Astrocyte (in vitro differentiated cells and primary cell): ENCODE data around the gene CRYAA. TPM values are rescaled to one million over a fixed set of nuclear protein-coding genes. Genes with fewer than 3 reads are reported as not detected.
"Not testable (repeated sequence)": the region's sequence is repeated elsewhere in the genome, so short reads cannot be mapped to it uniquely, and the experiment has no call there.

ENCODE experiments used
- DNase-seq: peaks from one replicate; pipeline ENCODE4 v3.0.0-alpha.2; 2010; ENCODE audit warnings: low read depth
- FAIRE-seq: peaks from 2 replicates; lab custom pipeline; 2011; peaks lifted over from hg19 to GRCh38; lab: Jason Lieb, UNC
- H2AFZ ChIP-seq: 2 replicates; pipeline ENCODE4 v1.6.0; 2012; ENCODE audit warnings: low read depth, low read length, inconsistent platforms
- H3K27ac ChIP-seq: 2 replicates; pipeline ENCODE4 v1.5.1; 2011; ENCODE audit warnings: low read depth, low read length, inconsistent platforms
- H3K27me3 ChIP-seq: 2 replicates; pipeline ENCODE4 v1.6.0; 2011; ENCODE audit warnings: low read length, inconsistent platforms; ENCODE audit not compliant: insufficient read depth
- H3K36me3 ChIP-seq: 2 replicates; pipeline ENCODE4 v1.5.1; 2011; ENCODE audit warnings: low read length, inconsistent platforms; ENCODE audit not compliant: insufficient read depth
- H3K4me1 ChIP-seq: 2 replicates; pipeline ENCODE4 v1.5.1; 2011; ENCODE audit warnings: low read length, inconsistent platforms; ENCODE audit not compliant: insufficient read depth
- H3K4me2 ChIP-seq: 2 replicates; pipeline ENCODE4 v1.6.0; 2012; ENCODE audit warnings: low read length, inconsistent platforms
- H3K4me3 ChIP-seq: 2 replicates; pipeline ENCODE4 v1.5.1; 2011; ENCODE audit warnings: low read depth, mild to moderate bottlenecking, low read length, inconsistent platforms; ENCODE audit not compliant: insufficient read depth
- H3K79me2 ChIP-seq: 2 replicates; pipeline ENCODE4 v1.6.0; 2012; ENCODE audit warnings: mild to moderate bottlenecking, low read length, inconsistent platforms; ENCODE audit not compliant: insufficient read depth
- H3K9ac ChIP-seq: 2 replicates; pipeline ENCODE4 v1.6.0; 2012; ENCODE audit warnings: mild to moderate bottlenecking, low read length, inconsistent platforms
- H3K9me3 ChIP-seq: 2 replicates; pipeline ENCODE4 v1.5.1; 2012; ENCODE audit warnings: low read depth, mild to moderate bottlenecking, low read length, inconsistent platforms; ENCODE audit not compliant: insufficient read depth
- H4K20me1 ChIP-seq: 2 replicates; pipeline ENCODE4 v1.6.0; 2012; ENCODE audit warnings: low read length, inconsistent platforms; ENCODE audit not compliant: insufficient read depth
- H3K27ac Mint-ChIP-seq: one replicate; pipeline ENCODE4 v1.8.0; 2021; ENCODE audit warnings: mild to moderate bottlenecking, mixed read lengths; ENCODE audit not compliant: unreplicated experiment
- H3K27me3 Mint-ChIP-seq: one replicate; pipeline ENCODE4 v1.8.0; 2021; ENCODE audit warnings: low read depth, mixed read lengths; ENCODE audit not compliant: unreplicated experiment
- H3K36me3 Mint-ChIP-seq: one replicate; pipeline ENCODE4 v1.8.0; 2021; ENCODE audit warnings: low read depth, mixed read lengths; ENCODE audit not compliant: unreplicated experiment
- H3K4me1 Mint-ChIP-seq: one replicate; pipeline ENCODE4 v1.8.0; 2021; ENCODE audit warnings: low read depth, mixed read lengths; ENCODE audit not compliant: unreplicated experiment
- H3K4me3 Mint-ChIP-seq: one replicate; pipeline ENCODE4 v1.8.0; 2021; ENCODE audit warnings: mild to moderate bottlenecking, moderate library complexity, mixed read lengths; ENCODE audit not compliant: unreplicated experiment
- H3K9me3 Mint-ChIP-seq: one replicate; pipeline ENCODE4 v1.8.0; 2021; ENCODE audit warnings: mild to moderate bottlenecking, mixed read lengths; ENCODE audit not compliant: unreplicated experiment
- total RNA-seq: library from RNA; stranded (reverse); gene quantifications from 2 replicates; pipeline ENCODE4 v1.2.1, GENCODE V29; 2021

Gene CRYAA
- total RNA-seq, 1 donor from 2014 or later, result not detected

DNA sequence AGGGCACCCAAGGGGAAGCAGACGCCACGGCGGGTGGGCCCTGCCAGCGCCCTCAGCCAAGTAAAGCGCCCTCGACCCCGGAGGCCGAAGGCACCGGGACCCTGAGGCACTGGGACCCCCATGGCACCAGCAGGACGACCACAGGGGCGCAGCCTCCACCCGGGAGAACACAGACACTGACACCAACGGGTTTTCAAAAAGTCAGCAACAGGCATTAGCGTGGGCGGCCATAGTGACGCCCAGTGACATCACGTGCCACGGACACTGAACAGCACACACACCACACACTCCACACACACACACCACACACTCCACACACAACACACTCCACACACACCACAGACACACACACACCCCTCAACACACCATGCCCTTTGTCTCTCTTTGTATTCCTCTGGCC, 4.6 kb downstream of the CRYAA start:
- H3K27me3 Mint-ChIP-seq, H4K20me1 ChIP-seq, H3K27ac Mint-ChIP-seq, DNase-seq, H3K36me3 ChIP-seq, FAIRE-seq, H3K4me1 ChIP-seq, H3K4me2 ChIP-seq, H3K27me3 ChIP-seq, H3K9ac ChIP-seq, H3K27ac ChIP-seq, H3K4me3 Mint-ChIP-seq, H3K9me3 ChIP-seq, H2AFZ ChIP-seq, H3K36me3 Mint-ChIP-seq, H3K79me2 ChIP-seq, H3K4me1 Mint-ChIP-seq, H3K4me3 ChIP-seq, H3K9me3 Mint-ChIP-seq: not testable (repeated sequence)

DNA sequence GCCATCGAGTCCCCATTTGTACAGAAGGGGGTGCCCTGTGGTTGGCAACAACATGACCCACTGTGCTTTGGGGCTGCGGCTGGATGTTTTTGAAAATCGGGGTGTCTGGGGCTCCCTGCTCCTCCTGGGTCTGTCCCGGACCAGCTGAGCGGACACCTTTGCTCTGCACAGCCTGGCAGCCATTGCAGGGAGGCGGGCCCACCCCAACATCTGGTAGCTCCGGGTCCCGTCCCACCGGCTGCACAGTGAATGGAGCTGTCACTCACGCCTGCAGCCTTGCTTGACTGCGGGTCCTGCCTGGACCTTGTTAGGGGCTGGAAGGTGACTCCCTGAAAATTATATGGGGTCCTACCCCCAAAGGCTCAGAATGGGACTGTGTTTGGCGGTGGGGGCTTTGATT, 5.1 kb downstream of the CRYAA start:
- not testable (repeated sequence) for H3K4me1 ChIP-seq, H3K9me3 ChIP-seq, H3K27me3 ChIP-seq, FAIRE-seq, H4K20me1 ChIP-seq, H3K79me2 ChIP-seq, H3K36me3 ChIP-seq, H3K4me2 ChIP-seq, H3K4me3 ChIP-seq, H3K27me3 Mint-ChIP-seq, H3K9ac ChIP-seq, H3K27ac ChIP-seq, H2AFZ ChIP-seq, H3K4me3 Mint-ChIP-seq, H3K9me3 Mint-ChIP-seq, H3K36me3 Mint-ChIP-seq, DNase-seq, H3K4me1 Mint-ChIP-seq, H3K27ac Mint-ChIP-seq

DNA sequence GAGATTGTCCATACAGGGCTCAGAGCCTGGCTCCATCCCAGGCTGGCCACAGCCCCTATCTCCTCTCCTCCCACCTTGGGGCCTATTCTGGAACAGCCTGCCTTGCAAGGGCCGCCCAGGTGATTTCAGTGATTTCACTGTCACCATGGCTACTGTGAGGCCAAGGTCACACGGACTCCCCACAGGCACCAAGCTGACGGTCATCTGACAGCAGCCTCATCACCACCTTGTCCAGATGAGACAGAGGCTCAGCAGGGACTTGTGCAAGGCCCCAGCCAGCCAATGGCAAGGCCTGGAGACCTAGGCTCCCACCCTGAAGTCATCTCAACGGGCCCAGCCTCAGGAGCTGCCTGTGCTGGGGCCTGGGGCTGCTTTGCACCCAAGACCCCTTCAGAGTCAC, 6.2 kb downstream of the CRYAA start:
- H3K27me3 ChIP-seq, H3K9me3 ChIP-seq, H3K9me3 Mint-ChIP-seq, H3K27ac Mint-ChIP-seq, H4K20me1 ChIP-seq, H3K36me3 Mint-ChIP-seq, DNase-seq, H3K79me2 ChIP-seq, H2AFZ ChIP-seq, H3K4me1 ChIP-seq, H3K36me3 ChIP-seq, H3K4me2 ChIP-seq, FAIRE-seq, H3K27ac ChIP-seq, H3K4me3 ChIP-seq, H3K4me1 Mint-ChIP-seq, H3K4me3 Mint-ChIP-seq, H3K9ac ChIP-seq, H3K27me3 Mint-ChIP-seq: not testable (repeated sequence)

DNA sequence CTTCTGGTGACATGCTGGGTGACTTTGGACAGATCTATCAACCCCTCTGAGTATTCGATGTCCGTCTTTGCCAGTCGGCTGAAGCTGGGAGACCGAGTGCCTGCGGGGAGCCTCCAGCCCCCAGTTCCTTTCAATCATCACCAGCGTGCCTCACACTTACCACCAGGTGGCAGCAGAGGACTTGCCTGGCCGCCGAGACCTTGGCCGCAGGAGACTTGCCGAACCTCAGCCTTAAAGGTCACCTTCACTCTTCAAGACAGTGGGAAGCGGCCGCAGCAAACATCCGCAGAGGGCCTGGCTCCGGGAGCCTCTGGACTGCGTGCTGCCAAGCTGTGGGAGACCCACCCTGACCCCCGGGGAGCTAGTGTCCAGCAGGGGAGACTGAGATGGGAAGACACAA, 7.8 kb downstream of the CRYAA start:
- H3K4me3 Mint-ChIP-seq, result not testable (repeated sequence)

DNA sequence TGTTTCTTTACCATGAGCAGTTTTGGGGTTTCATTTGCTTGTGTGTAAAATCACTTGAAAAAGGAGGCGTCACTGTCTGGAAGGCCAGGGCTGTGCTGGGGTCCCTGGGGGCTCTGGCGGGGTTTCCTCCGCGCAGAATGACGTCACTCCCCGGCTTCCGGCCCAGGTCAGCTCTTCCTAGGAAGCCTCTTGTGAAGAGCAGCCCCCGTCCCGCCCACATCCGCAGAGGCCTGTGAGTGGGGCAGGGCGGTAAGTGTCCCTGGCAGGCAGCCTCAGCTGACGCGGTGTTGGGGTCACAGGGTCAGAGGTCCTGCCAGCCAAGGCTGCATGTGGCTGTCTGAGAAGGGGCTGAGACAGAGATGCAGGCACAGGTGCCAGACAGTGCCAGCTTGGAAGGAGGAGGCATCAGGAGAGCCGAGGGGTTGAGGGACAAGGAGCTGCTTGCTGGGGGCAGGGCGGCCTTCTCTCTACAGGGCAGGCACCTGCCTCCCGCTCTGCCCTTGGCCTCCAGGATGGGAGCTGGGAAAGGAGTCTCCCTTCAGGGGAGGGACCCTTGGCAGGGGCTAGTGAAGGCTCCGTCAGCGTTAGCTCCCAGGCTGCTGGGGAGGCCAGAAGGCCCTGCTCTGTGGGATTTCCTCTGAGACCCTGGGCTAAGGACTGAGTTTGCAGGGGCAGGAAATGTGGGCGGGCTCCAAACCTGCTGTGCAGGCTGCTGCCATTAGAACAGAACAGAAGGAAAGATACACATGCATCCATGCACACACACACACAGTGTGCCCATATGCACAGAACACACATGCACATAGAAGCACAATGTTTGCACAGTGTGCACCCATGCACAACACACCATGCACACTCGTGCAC, 8.5 kb downstream of the CRYAA start:
- not testable (repeated sequence) for FAIRE-seq, H4K20me1 ChIP-seq, DNase-seq, H3K27me3 Mint-ChIP-seq, H3K9me3 ChIP-seq, H2AFZ ChIP-seq, H3K36me3 Mint-ChIP-seq, H3K9me3 Mint-ChIP-seq, H3K36me3 ChIP-seq, H3K27me3 ChIP-seq, H3K4me1 Mint-ChIP-seq, H3K4me1 ChIP-seq, H3K4me2 ChIP-seq, H3K27ac Mint-ChIP-seq, H3K27ac ChIP-seq, H3K4me3 Mint-ChIP-seq, H3K9ac ChIP-seq, H3K4me3 ChIP-seq, H3K79me2 ChIP-seq

More for the DNA sequence above, 7.8 kb downstream of the CRYAA start:
- H3K9me3 ChIP-seq, H3K27ac ChIP-seq, H3K79me2 ChIP-seq, H3K27ac Mint-ChIP-seq, H3K27me3 ChIP-seq, H3K27me3 Mint-ChIP-seq, H2AFZ ChIP-seq, H3K9ac ChIP-seq, H3K36me3 Mint-ChIP-seq, H4K20me1 ChIP-seq, H3K9me3 Mint-ChIP-seq, H3K4me1 ChIP-seq, H3K4me1 Mint-ChIP-seq, FAIRE-seq, H3K36me3 ChIP-seq, H3K4me2 ChIP-seq, DNase-seq, H3K4me3 ChIP-seq: not testable (repeated sequence)

DNA sequence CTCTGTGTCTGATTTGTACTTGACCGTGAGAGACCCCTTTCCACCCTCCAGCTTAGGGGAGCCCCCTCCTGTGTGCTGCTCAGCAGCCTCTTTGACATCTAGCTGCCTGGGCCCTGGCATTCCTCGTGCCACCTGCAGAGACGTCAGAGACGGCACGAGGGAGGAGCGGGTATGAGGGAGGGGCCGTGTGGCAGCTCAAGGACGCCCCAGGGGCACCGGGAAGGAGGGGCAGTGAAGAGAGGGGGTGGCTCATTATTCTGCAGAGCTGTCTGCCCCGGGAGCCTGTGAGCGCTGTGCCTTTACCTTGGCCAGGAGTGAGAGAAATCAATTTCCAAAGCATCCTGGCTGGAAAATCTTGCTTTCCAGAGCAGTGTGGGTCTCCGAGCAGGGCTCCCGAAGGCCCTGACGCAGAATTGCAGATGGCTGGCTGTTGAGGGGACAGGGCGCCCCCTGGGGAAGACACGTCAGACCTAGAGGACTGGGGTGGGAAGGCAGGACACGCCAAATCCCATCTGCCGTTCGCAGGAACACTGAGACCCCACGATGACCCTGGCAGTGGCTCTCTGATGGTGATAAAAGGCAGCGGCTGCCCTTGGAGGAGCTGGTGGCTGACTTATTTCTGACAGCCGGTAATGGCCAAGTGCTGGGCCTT, 9.5 kb downstream of the CRYAA start:
- not testable (repeated sequence) for H3K4me3 ChIP-seq, FAIRE-seq, H3K4me1 ChIP-seq, H3K36me3 ChIP-seq, H3K4me2 ChIP-seq, H3K9me3 Mint-ChIP-seq, H3K79me2 ChIP-seq, DNase-seq, H3K9me3 ChIP-seq, H3K4me1 Mint-ChIP-seq, H3K27ac ChIP-seq, H2AFZ ChIP-seq, H3K9ac ChIP-seq, H3K27ac Mint-ChIP-seq, H3K27me3 ChIP-seq, H3K27me3 Mint-ChIP-seq, H3K36me3 Mint-ChIP-seq, H3K4me3 Mint-ChIP-seq, H4K20me1 ChIP-seq
